ENCODE data around the gene GGA3.
"Not testable (repeated sequence)": the region's sequence is repeated elsewhere in the genome, so short reads cannot be mapped to it uniquely, and the experiment has no call there.

The GGA3 gene

GRCh38 chr17:75219815-75220214 is 41.6 kb downstream of the GGA3 start:
- no peak for DNase-seq (ENCODE audit: low read depth in 2 of 2, low spot score in 1 of 2)

GRCh38 chr17:75218131-75218530 is 43.3 kb downstream of the GGA3 start:
- no peak for DNase-seq (ENCODE audit: low read depth in 2 of 2, low spot score in 1 of 2)

GRCh38 chr17:75209061-75209460 is 52.3 kb downstream of the GGA3 start:
- DNase-seq (ENCODE audit: low read depth in 2 of 2, low spot score in 1 of 2) = no peak

- no peak for DNase-seq (ENCODE audit: low read depth in 2 of 2, low spot score in 1 of 2)
These were observed 53.2 kb downstream of the GGA3 start for GRCh38 chr17:75208161-75208560.

- DNase-seq (ENCODE audit: low read depth in 2 of 2, low spot score in 1 of 2) = no peak
These were observed 53.6 kb downstream of the GGA3 start for GRCh38 chr17:75207760-75208159.

- DNase-seq (ENCODE audit: low read depth in 2 of 2, low spot score in 1 of 2) = not testable (repeated sequence)
These were observed 54.4 kb downstream of the GGA3 start for GRCh38 chr17:75207050-75207407.

- DNase-seq (ENCODE audit: low read depth in 2 of 2, low spot score in 1 of 2) = no peak
These were observed 55.6 kb downstream of the GGA3 start for GRCh38 chr17:75205793-75206163.

GRCh38 chr17:75205037-75205792 is 56.2 kb downstream of the GGA3 start, which contains the start of gene NUP85:
TSS of gene NUP85 (plus strand) at chr17:75205679. CDS start at chr17:75205762, 83 bp downstream.
- DNase-seq (ENCODE audit: low read depth in 2 of 2, low spot score in 1 of 2) = peak; percentile 86 to 87

GRCh38 chr17:75199886-75200618 is 61.4 kb downstream of the GGA3 start:
- no peak for DNase-seq (ENCODE audit: low read depth in 2 of 2, low spot score in 1 of 2)

GRCh38 chr17:75194879-75195278 is 66.5 kb downstream of the GGA3 start:
- no peak for DNase-seq (ENCODE audit: low read depth in 2 of 2, low spot score in 1 of 2)

- DNase-seq (ENCODE audit: low read depth in 2 of 2, low spot score in 1 of 2) = no peak
These were observed 69.8 kb downstream of the GGA3 start for GRCh38 chr17:75191584-75191983.

GRCh38 chr17:75188614-75189013 is 72.8 kb downstream of the GGA3 start:
- DNase-seq (ENCODE audit: low read depth in 2 of 2, low spot score in 1 of 2) = no peak
